HG03558 (cell line): Measurements from ENCODE around the gene CXCL10.
A peak's percentile ranks its signal among the peaks of the same experiment; 100 is the strongest.

Experiments used
- ATAC-seq: cut with Tn5 transposase; IDR thresholded peaks from one replicate; pipeline ENCODE4 v1.9.1; 2021; ENCODE audit warnings: moderate number of reproducible peaks; ENCODE audit not compliant: unreplicated experiment; ENCODE audit errors: extremely low read depth

CXCL10 gene

GRCh38 chr4:76035141-76035540 is 11.8 kb upstream of the CXCL10 start:
- ATAC-seq, result no peak

- no peak for ATAC-seq
These were observed 6.0 kb upstream of the CXCL10 start for GRCh38 chr4:76029300-76029699.

- ATAC-seq, result no peak
These were observed 5.1 kb upstream of the CXCL10 start for GRCh38 chr4:76028350-76028765.

- no peak for ATAC-seq
These were observed 768 bp upstream of the CXCL10 start for GRCh38 chr4:76024065-76024464.

- no peak for ATAC-seq
These were observed 620 bp downstream of the CXCL10 start for GRCh38 chr4:76022677-76023076.

- no peak for ATAC-seq
These were observed 1.3 kb downstream of the CXCL10 start for GRCh38 chr4:76022031-76022430.

GRCh38 chr4:76017056-76017686 is 6.1 kb downstream of the CXCL10 start:
- no peak for ATAC-seq

- ATAC-seq, result peak; percentile 63
These were observed 6.9 kb downstream of the CXCL10 start for GRCh38 chr4:76016393-76016792.

GRCh38 chr4:76013540-76013939 is 9.8 kb downstream of the CXCL10 start:
- no peak for ATAC-seq

GRCh38 chr4:76012388-76012801 is 10.9 kb downstream of the CXCL10 start:
- ATAC-seq, result no peak

GRCh38 chr4:76011700-76012387 is 11.5 kb downstream of the CXCL10 start:
- peak; percentile 57 for ATAC-seq

- ATAC-seq, result no peak
These were observed 12.2 kb downstream of the CXCL10 start for GRCh38 chr4:76011018-76011670.

GRCh38 chr4:76010576-76010975 is 12.7 kb downstream of the CXCL10 start:
- ATAC-seq, result no peak

- no peak for ATAC-seq
These were observed 14.0 kb downstream of the CXCL10 start for GRCh38 chr4:76009311-76009710.

- ATAC-seq, result no peak
These were observed 16.0 kb downstream of the CXCL10 start, which contains the start of gene CXCL9 for GRCh38 chr4:76007089-76007862. Gene CXCL9 (minus strand): TSS chr4:76007509. CDS start chr4:76007449, 60 bp downstream.

GRCh38 chr4:76003620-76004019 is 19.7 kb downstream of the CXCL10 start:
- ATAC-seq, result no peak

GRCh38 chr4:76003035-76003434 is 20.3 kb downstream of the CXCL10 start:
- ATAC-seq, result no peak

GRCh38 chr4:76002176-76002575 is 21.1 kb downstream of the CXCL10 start:
- no peak for ATAC-seq

GRCh38 chr4:76001700-76002099 is 21.6 kb downstream of the CXCL10 start:
- no peak for ATAC-seq

- no peak for ATAC-seq
These were observed 23.0 kb downstream of the CXCL10 start for GRCh38 chr4:76000279-76000678.
